ENCODE results near the gene MBOAT7. TPM values are rescaled to one million over a fixed set of nuclear protein-coding genes. Genes with fewer than 3 reads are reported as not detected.
"Not testable (repeated sequence)": the region's sequence is repeated elsewhere in the genome, so short reads cannot be mapped to it uniquely, and the experiment has no call there.

Gene MBOAT7
- total and polyA plus RNA-seq, 11 donors: 9.8 to 37.3 (median 19.6) TPM

DNA sequence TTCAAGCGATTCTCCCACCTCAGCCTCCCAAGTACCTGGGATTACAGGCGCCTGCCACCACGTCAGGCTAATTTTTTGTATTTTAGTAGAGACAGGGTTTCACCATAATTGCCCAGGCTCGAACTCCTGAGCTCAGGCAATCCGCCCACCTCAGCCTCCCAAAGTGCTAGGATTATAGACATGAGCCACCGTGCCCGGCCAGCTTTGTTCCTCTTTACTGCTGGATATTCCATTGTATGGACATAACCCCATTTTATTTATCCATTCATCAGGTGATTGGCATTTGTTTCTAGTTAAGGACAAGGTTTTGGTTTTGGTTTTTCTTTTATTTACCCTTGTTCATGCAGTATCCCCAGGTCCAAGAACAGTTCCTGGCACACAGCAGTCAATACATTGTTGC lies 7.2 kb upstream of the MBOAT7 start:
- no peak for ATAC-seq
- no peak for DNase-seq
- intact Hi-C loops (cut with DNase I): no loop called here
- H3K36me3 ChIP-seq: peaks cover 0 to 29% (median 22%) of the 10 kb centered on the region in 9 donors
- H3K9me3 ChIP-seq: no peaks in the 10 kb centered on the region
- H3K4me3 ChIP-seq: no peak overlapping the region
- peaks cover 1 to 21% (median 15%) of the 10 kb centered on the region in 12 donors for H3K4me1 ChIP-seq
- TF ChIP-seq, protein P1, sequence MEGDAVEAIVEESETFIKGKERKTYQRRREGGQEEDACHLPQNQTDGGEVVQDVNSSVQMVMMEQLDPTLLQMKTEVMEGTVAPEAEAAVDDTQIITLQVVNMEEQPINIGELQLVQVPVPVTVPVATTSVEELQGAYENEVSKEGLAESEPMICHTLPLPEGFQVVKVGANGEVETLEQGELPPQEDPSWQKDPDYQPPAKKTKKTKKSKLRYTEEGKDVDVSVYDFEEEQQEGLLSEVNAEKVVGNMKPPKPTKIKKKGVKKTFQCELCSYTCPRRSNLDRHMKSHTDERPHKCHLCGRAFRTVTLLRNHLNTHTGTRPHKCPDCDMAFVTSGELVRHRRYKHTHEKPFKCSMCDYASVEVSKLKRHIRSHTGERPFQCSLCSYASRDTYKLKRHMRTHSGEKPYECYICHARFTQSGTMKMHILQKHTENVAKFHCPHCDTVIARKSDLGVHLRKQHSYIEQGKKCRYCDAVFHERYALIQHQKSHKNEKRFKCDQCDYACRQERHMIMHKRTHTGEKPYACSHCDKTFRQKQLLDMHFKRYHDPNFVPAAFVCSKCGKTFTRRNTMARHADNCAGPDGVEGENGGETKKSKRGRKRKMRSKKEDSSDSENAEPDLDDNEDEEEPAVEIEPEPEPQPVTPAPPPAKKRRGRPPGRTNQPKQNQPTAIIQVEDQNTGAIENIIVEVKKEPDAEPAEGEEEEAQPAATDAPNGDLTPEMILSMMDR (IDR thresholded peaks at IDR 0.05): no peak
- no peak for TF ChIP-seq POLR2A (IDR thresholded peaks at IDR 0.05)
- WGBS, 4 donors: 96 to 98% (median 96%) methylated on average over 7 of the region's 7 CpGs
- no peaks in the 10 kb centered on the region for H3K27me3 ChIP-seq
- H3K27ac ChIP-seq: peak overlapping the region in 1 of 12 donors; percentile 8

DNA sequence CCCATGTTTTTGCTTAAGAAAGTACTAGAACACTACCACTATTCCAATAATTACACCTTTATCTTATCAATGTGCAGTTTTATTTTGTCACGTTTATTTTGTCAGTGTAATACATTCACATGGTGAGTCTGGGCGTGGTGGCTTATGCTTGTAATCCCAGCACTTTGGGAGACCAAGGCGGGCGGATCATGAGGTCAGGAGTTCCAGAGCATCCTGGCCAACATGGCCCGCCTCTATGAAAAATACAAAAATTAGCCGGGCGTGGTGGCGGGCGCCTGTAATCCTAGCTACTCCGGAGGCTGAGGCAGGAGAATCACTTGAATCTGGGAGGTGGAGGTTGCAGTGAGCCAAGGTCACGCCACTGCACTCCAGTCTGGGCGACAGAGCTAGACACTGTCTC lies 5.1 kb upstream of the MBOAT7 start:
- Histone ChIP-seq H3K4me1 (peaks cover 0 to 13% (median 10%) of the 10 kb centered on the region in 12 donors), H3K36me3 (peaks cover 0 to 26% (median 21%) of the 10 kb centered on the region in 9 donors)
- not testable (repeated sequence) for H3K9me3 ChIP-seq, DNase-seq, H3K4me3 ChIP-seq, H3K27ac ChIP-seq, H3K27me3 ChIP-seq, ATAC-seq
- 91 to 96% (median 93%) methylated on average over 12 of the region's 12 CpGs for WGBS, 4 donors
- intact Hi-C loops (cut with DNase I): loop anchor here in 1 of 10 donors (5.0 kb wide), 1 partner anchor 327 kb away; the partner anchor contains the start of gene MYADM

DNA sequence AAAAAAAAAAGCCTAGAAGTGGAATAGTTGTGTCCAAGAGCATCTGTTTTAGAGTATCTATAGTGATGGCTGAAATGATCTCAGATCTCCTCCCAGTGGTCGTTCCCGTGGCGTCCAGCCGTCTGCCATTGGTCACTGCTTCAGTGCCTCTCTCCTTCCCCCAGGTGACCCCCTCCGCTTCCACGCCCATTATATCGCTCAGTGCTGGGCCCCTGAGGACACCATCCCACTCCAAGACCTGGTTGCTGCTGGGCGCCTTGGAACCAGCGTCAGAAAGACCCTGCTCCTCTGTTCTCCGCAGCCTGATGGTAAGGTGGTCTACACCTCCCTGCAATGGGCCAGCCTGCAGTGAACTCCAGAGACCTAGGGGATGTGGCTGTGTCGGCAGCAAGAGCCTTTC lies 3.6 kb upstream of the MBOAT7 start:
- DNase-seq: no peak
- Histone ChIP-seq H3K9me3 (no peaks in the 10 kb centered on the region), H3K4me1 (peaks cover 0 to 23% (median 17%) of the 10 kb centered on the region in 12 donors), H3K27me3 (no peaks in the 10 kb centered on the region), H3K27ac (peak overlapping the region in 1 of 12 donors; percentile 6), H3K36me3 (peaks cover 0 to 26% (median 21%) of the 10 kb centered on the region in 9 donors), H3K4me3 (no peak overlapping the region)
- TF ChIP-seq POLR2A (IDR thresholded peaks at IDR 0.05): no peak
- TF ChIP-seq, protein P1 (IDR thresholded peaks at IDR 0.05): no peak
- WGBS, 4 donors: 92 to 96% (median 93%) methylated on average over 11 of the region's 11 CpGs
- no peak for ATAC-seq
- intact Hi-C loops (cut with DNase I): loop anchor here in 1 of 10 donors (5.0 kb wide), 1 partner anchor 326 kb away; the partner anchor contains the start of gene MYADM

DNA sequence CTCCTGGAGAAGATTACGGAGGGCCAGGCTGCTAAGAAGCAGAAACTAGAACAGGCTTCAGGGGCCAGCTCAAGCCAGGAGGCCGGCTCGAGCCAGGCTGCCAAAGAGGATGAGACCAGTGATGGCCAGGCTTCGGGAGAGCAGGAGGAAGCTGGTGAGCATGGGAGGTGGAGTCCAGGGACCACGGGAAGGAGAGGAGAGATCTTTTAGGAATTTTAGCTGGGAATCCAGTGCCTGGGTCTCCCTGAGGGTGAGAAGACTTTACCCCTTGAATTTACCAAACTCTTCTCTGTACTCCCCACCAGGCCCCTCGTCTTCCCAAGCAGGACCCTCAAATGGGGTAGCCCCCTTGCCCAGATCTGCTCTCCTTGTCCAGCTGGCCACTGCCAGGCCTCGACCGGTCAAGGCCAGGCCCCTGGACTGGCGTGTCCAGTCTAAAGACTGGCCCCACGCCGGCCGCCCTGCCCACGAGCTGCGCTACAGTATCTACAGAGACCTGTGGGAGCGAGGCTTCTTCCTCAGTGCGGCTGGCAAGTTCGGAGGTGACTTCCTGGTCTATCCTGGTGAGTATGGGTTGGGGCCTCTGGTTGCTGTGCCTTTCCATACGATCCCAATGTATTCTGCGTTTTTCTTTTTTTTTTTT lies 2.6 kb upstream of the MBOAT7 start:
- Histone ChIP-seq H3K27me3 (no peaks in the 10 kb centered on the region), H3K36me3 (peaks cover 0 to 32% (median 21%) of the 10 kb centered on the region in 9 donors), H3K4me3 (peak overlapping the region; percentile 68 to 92 (median 86)), H3K27ac (peak overlapping the region; percentile 88 to 100 (median 98)), H3K9me3 (no peaks in the 10 kb centered on the region), H3K4me1 (peaks cover 0 to 23% (median 17%) of the 10 kb centered on the region in 12 donors)
- no peak for ATAC-seq
- no peak for DNase-seq
- intact Hi-C loops (cut with DNase I): loop anchor here in 4 of 10 donors (1.0 to 5.0 kb wide), 2 partner anchors 8 to 325 kb away; partner anchors contain the start of genes RPS9 (in 3 of the 4) and MYADM (in 1 of the 4)
- TF ChIP-seq, protein P1 (IDR thresholded peaks at IDR 0.05): no peak
- TF ChIP-seq POLR2A (IDR thresholded peaks at IDR 0.05): no peak
- 65 to 70% (median 67%) methylated on average over 19 of the region's 19 CpGs for WGBS, 4 donors
